SK-N-SH (cell line): Measurements from ENCODE around the gene PEPD. TPM values are rescaled to one million over a fixed set of nuclear protein-coding genes. Genes with fewer than 3 reads are reported as not detected.

Experiments used
- CTCF ChIA-PET: fragments of 300-600, 350-600 bp; formaldehyde crosslinking; extraction: SDS; loops from one replicate; lab custom pipeline; 2021; lab: Yijun Ruan, JAX
- POLR2A ChIA-PET: fragments of 350-600 bp; sonication (Branson Sonifier 250); formaldehyde crosslinking; extraction: SDS; loops from one replicate; lab custom pipeline; 2020; ENCODE audit warnings: antibody characterized with exemption, inconsistent platforms; lab: Yijun Ruan, JAX
- DNase-seq: peaks from one replicate; pipeline ENCODE4 v3.0.0; 2012
- H2AFZ ChIP-seq: fragments of 200-600 bp; sonication (generic); 2 replicates; pipeline ENCODE4 v1.8.1; 2016; ENCODE audit warnings: antibody characterized with exemption, mild to moderate bottlenecking, low read depth
- H3F3A ChIP-seq: fragments of 200-600 bp; sonication (generic); replicated peaks from 2 replicates; pipeline ENCODE3; 2016; ENCODE audit warnings: antibody characterized with exemption, mild to moderate bottlenecking; ENCODE audit not compliant: insufficient read depth
- H3K27ac ChIP-seq, 2 experiments: fragments of 200-500 bp in 1 of 2; fragments of 200-600 bp in 1 of 2; sonication (Bioruptor generic) in 1 of 2; sonication (generic), shearing (Covaris generic) in 1 of 2; 2 replicates each; pipeline versions ENCODE4 v1.5.1 to v1.6.1; 2014 to 2016; ENCODE audit warnings: low read depth in 2 of 2, inconsistent platforms in 1 of 2, low read length in 1 of 2, mild to moderate bottlenecking in 1 of 2, mixed read lengths in 1 of 2
- H3K27me3 ChIP-seq: fragments of 200-600 bp; sonication (generic), shearing (Covaris generic); 2 replicates; pipeline ENCODE4 v1.6.1; 2016; ENCODE audit warnings: mixed run types; ENCODE audit not compliant: insufficient read depth
- H3K36me3 ChIP-seq, 2 experiments: fragments of 200-500 bp in 1 of 2; fragments of 200-600 bp in 1 of 2; sonication (Bioruptor generic) in 1 of 2; sonication (generic) in 1 of 2; replicated peaks in 1 of 2; 2 replicates each; pipeline versions ENCODE3 to v1.5.1; 2014 to 2016; ENCODE audit warnings: low read length in 1 of 2, mild to moderate bottlenecking in 1 of 2; ENCODE audit not compliant: insufficient read depth in 2 of 2, control insufficient read depth in 1 of 2
- H3K4me1 ChIP-seq, 2 experiments: fragments of 200-500 bp in 1 of 2; fragments of 200-600 bp in 1 of 2; sonication (Bioruptor generic) in 1 of 2; sonication (generic), shearing (Covaris generic) in 1 of 2; 2 replicates each; pipeline versions ENCODE4 v1.5.1 to v1.6.1; 2014 to 2016; ENCODE audit warnings: low read depth in 1 of 2, low read length in 1 of 2, mixed run types in 1 of 2; ENCODE audit not compliant: insufficient read depth in 2 of 2, control insufficient read depth in 1 of 2
- H3K4me2 ChIP-seq: fragments of 200-600 bp; sonication (generic), shearing (Covaris generic); 2 replicates; pipeline ENCODE4 v1.6.1; 2017; ENCODE audit warnings: mixed run types
- H3K4me3 ChIP-seq, 2 experiments: fragments of 200-500 bp in 1 of 2; fragments of 200-600 bp in 1 of 2; sonication (Bioruptor generic) in 1 of 2; sonication (generic), shearing (Covaris generic) in 1 of 2; 2 replicates each; pipeline versions ENCODE4 v1.5.1 to v1.8.1; 2014 to 2016; ENCODE audit warnings: low read depth in 2 of 2, inconsistent platforms in 1 of 2, low read length in 1 of 2, mild to moderate bottlenecking in 1 of 2, mixed read lengths in 1 of 2, moderate library complexity in 1 of 2
- H3K79me2 ChIP-seq: fragments of 200-600 bp; sonication (generic); 2 replicates; pipeline ENCODE4 v1.8.1; 2017; ENCODE audit warnings: mild to moderate bottlenecking; ENCODE audit not compliant: insufficient read depth
- H3K9ac ChIP-seq: fragments of 200-600 bp; sonication (generic); 2 replicates; pipeline ENCODE4 v1.6.1; 2017; ENCODE audit warnings: mixed run types
- H3K9me2 ChIP-seq: fragments of 200-600 bp; sonication (generic); 2 replicates; pipeline ENCODE4 v1.6.1; 2017; ENCODE audit warnings: mixed run types
- H3K9me3 ChIP-seq: fragments of 200-600 bp; sonication (generic); 2 replicates; pipeline ENCODE4 v1.6.1; 2017; ENCODE audit warnings: mixed run types, mild to moderate bottlenecking, moderate library complexity
- H4K20me1 ChIP-seq: fragments of 200-600 bp; sonication (generic); 2 replicates; pipeline ENCODE4 v1.6.1; 2017; ENCODE audit warnings: mild to moderate bottlenecking, mixed run types; ENCODE audit not compliant: insufficient read depth
- CHD2 ChIP-seq: fragments of 150-350 bp; IDR thresholded peaks from 2 replicates; pipeline ENCODE4 v1.6.1; 2018; ENCODE audit warnings: low read length; ENCODE audit not compliant: partially characterized antibody
- CTCF ChIP-seq: fragments of 200-600 bp; sonication (generic); IDR thresholded peaks from 2 replicates; pipeline ENCODE4 v1.6.1; 2017; ENCODE audit warnings: antibody characterized with exemption, mild to moderate bottlenecking, moderate library complexity
- EP300 ChIP-seq, 2 experiments: IDR thresholded peaks; 2 replicates each; pipeline versions ENCODE4 v1.4.0 to v1.6.1; 2012; ENCODE audit warnings: borderline replicate concordance in 1 of 2, low read depth in 1 of 2, low read length in 1 of 2
- FOXM1 ChIP-seq: IDR thresholded peaks from 2 replicates; pipeline ENCODE4 v1.4.0; 2012; ENCODE audit warnings: low read depth, mild to moderate bottlenecking
- GABPA ChIP-seq: IDR thresholded peaks from 2 replicates; pipeline ENCODE4 v1.4.0; 2012; ENCODE audit warnings: low read depth, mild to moderate bottlenecking
- GATA2 ChIP-seq: sonication (generic); formaldehyde crosslinking; IDR thresholded peaks from 2 replicates; pipeline ENCODE4 v1.5.0; 2020; ENCODE audit warnings: mild to moderate bottlenecking, missing genetic modification reagents
- JUND ChIP-seq: IDR thresholded peaks from 2 replicates; pipeline ENCODE4 v1.4.0; 2012
- MXI1 ChIP-seq: IDR thresholded peaks from 2 replicates; pipeline ENCODE4 v1.6.1; 2012; ENCODE audit warnings: mild to moderate bottlenecking, low read depth, low read length, improper control_type of control experiment
- PBX3 ChIP-seq: IDR thresholded peaks from 2 replicates; pipeline ENCODE4; 2012
- POLR2AphosphoS5 ChIP-seq: IDR thresholded peaks from 2 replicates; pipeline ENCODE4 v1.6.1; 2012; ENCODE audit warnings: low read depth, low read length
- RCOR1 ChIP-seq: fragments of 150-350 bp; IDR thresholded peaks from 2 replicates; pipeline ENCODE4 v1.6.1; 2017; ENCODE audit warnings: antibody characterized with exemption, low read length
- TCF12 ChIP-seq: IDR thresholded peaks from 2 replicates; pipeline ENCODE4 v1.4.0; 2012
- ZBTB33 ChIP-seq: IDR thresholded peaks from 2 replicates; pipeline ENCODE4 v1.4.0; 2012; ENCODE audit warnings: low read depth, borderline replicate concordance
- WGBS: methylation state at CpG from one replicate; pipeline ENCODE4 v1.1.6; 2017; ENCODE audit warnings: low lambda C conversion rate; 5-methylcytosine and 5-hydroxymethylcytosine counted together
- polyA plus RNA-seq, 3 experiments: library from polyadenylated mRNA; depleted of rRNA; stranded (reverse); fragments of >200 nt; gene quantifications; 2 replicates each; pipeline ENCODE4 v1.2.3, GENCODE V29; 2012

PEPD gene
- polyA plus RNA-seq, 1 of the 3 experiments (the other 2 are of a cell fraction), result 88.9 TPM

- no peak overlapping the region; a peak in 1 of 4 replicates for H3K27ac ChIP-seq
- no peaks in the 10 kb centered on the region for H3K27me3 ChIP-seq
- POLR2A ChIA-PET, result no interaction called here
- no peaks in the 10 kb centered on the region for H3K9me3 ChIP-seq
- CTCF ChIA-PET, result no interaction called here
- no peaks in the 10 kb centered on the region for H3K9me2 ChIP-seq
- H3K4me3 ChIP-seq, result no peak overlapping the region
- H4K20me1 ChIP-seq, result no peaks in the 10 kb centered on the region
- WGBS, result 92% methylated on average over 8 of the region's 8 CpGs
- no peaks in the 10 kb centered on the region for H3F3A ChIP-seq
- TF ChIP-seq JUND (no peak), MXI1 (no peak), CTCF (no peak), ZBTB33 (no peak), GABPA (no peak), RCOR1 (no peak), FOXM1 (no peak)
- H3K4me1 ChIP-seq, result peaks cover 0 to 48% of the 10 kb centered on the region in 2 experiments; a peak in 1 of 4 replicates
- no peak for DNase-seq
- peaks cover 0 to 24% of the 10 kb centered on the region in 2 experiments for H3K36me3 ChIP-seq
- H3K9ac ChIP-seq, result no peak overlapping the region
- no peak overlapping the region for H2AFZ ChIP-seq
- no peak overlapping the region for H3K4me2 ChIP-seq
- H3K79me2 ChIP-seq, result no peaks in the 10 kb centered on the region
Measured at GRCh38 chr19:33500991-33501390, 20.6 kb downstream of the PEPD start.

DNA sequence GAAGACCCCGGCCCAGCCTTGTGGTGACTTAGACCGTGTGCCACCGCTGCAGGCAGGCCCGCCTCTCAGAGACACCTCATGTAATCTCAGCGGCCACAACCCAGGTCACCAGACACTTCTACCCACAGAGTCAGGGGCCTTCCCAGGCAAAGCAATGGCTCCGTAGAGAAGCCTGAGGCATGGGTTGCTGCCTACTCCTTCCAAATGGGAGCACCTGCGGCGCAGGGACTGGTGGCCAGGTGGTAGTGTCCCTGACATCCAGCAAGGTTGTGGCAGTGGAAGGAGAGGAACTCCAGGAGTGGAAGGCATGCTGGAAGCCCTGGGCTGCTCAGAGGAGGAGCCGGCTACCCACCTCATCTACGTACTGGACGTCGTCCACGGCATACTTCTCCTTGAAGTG lies 21.0 kb downstream of the PEPD start:
- no peaks in the 10 kb centered on the region for H3K79me2 ChIP-seq
- no peak overlapping the region for H3K4me3 ChIP-seq
- no peak for DNase-seq
- TF ChIP-seq EP300 (IDR thresholded peaks at IDR 0.05; ENCODE audit: borderline replicate concordance in 1 of 2, low read depth in 1 of 2, low read length in 1 of 2), result no peak
- TF ChIP-seq ZBTB33, result no peak
- TF ChIP-seq RCOR1, result no peak
- no peak for TF ChIP-seq CHD2
- no peak for TF ChIP-seq POLR2AphosphoS5
- TF ChIP-seq TCF12, result no peak
- TF ChIP-seq GATA2 (CRISPR knock-in tag), result no peak
- TF ChIP-seq PBX3, result no peak
- no peaks in the 10 kb centered on the region for H4K20me1 ChIP-seq
- peaks cover 0 to 24% of the 10 kb centered on the region in 2 experiments for H3K36me3 ChIP-seq
- H2AFZ ChIP-seq, result no peak overlapping the region
- ChIA-PET POLR2A (no interaction called here), CTCF (interaction anchor here (0.8 kb wide), 1 partner anchor 42 kb away, joined by 3 read pairs; no protein-coding TSS in a partner anchor)
- H3K27me3 ChIP-seq, result no peaks in the 10 kb centered on the region
- H3K4me2 ChIP-seq, result no peak overlapping the region
- H3K9ac ChIP-seq, result no peak overlapping the region
- H3K9me2 ChIP-seq, result no peaks in the 10 kb centered on the region
- H3K27ac ChIP-seq, result no peak overlapping the region; a peak in 1 of 4 replicates
- peaks cover 0 to 44% of the 10 kb centered on the region in 2 experiments; a peak in 1 of 4 replicates for H3K4me1 ChIP-seq
- WGBS, result 97% methylated on average over 10 of the region's 13 CpGs
- H3K9me3 ChIP-seq, result no peaks in the 10 kb centered on the region
- no peaks in the 10 kb centered on the region for H3F3A ChIP-seq
